Measurements from ENCODE around the gene EXOSC9. TPM values are rescaled to one million over a fixed set of nuclear protein-coding genes. Genes with fewer than 3 reads are reported as not detected.

The EXOSC9 gene
- total RNA-seq, 4 donors from 2014 or later = 13.2 to 35.2 (median 22.5) TPM

GRCh38 chr4:121783210-121783609 is 17.9 kb upstream of the EXOSC9 start:
- TF ChIP-seq CTCF (IDR thresholded peaks at IDR 0.05) = no peak
- no peak for TF ChIP-seq POLR2AphosphoS5 (IDR thresholded peaks at IDR 0.05)
- TF ChIP-seq EP300 (IDR thresholded peaks at IDR 0.05; ENCODE audit: low read depth) = no peak
- no peak for TF ChIP-seq POLR2A (IDR thresholded peaks at IDR 0.05)
- H3K9me3 ChIP-seq = no peaks in the 10 kb centered on the region
- in situ Hi-C loops (cut with MboI; ENCODE audit: low pct_ligation_motif_present in 1 of 4, low pct_unique_long_range_greater_than_20kb in 1 of 4, low sequenced_read_pairs in 3 of 4) = no loop called here
- no peaks in the 10 kb centered on the region for H3K36me3 ChIP-seq
- WGBS, 2 donors (ENCODE audit: low coverage in 1 of 2) = 57 to 72% methylated on average over 1 of the region's 1 CpG
- H3K27me3 ChIP-seq = peaks cover 13% of the 10 kb centered on the region
- no peaks in the 10 kb centered on the region for H3K4me1 ChIP-seq
- no peak overlapping the region for H3K4me3 ChIP-seq
- intact Hi-C loops (cut with DNase I; ENCODE audit: low total_unique reads) = no loop called here
- no peak for DNase-seq
- H3K27ac ChIP-seq = no peak overlapping the region

- H3K27ac ChIP-seq = no peak overlapping the region
- H3K4me3 ChIP-seq = no peak overlapping the region
- intact Hi-C loops (cut with DNase I; ENCODE audit: low total_unique reads) = no loop called here
- TF ChIP-seq CTCF (IDR thresholded peaks at IDR 0.05) (no peak), EP300 (IDR thresholded peaks at IDR 0.05; ENCODE audit: low read depth) (no peak), POLR2AphosphoS5 (IDR thresholded peaks at IDR 0.05) (no peak)
- no peaks in the 10 kb centered on the region for H3K9me3 ChIP-seq
- no peaks in the 10 kb centered on the region for H3K4me1 ChIP-seq
- H3K36me3 ChIP-seq = no peaks in the 10 kb centered on the region
- in situ Hi-C loops (cut with MboI; ENCODE audit: low pct_ligation_motif_present in 1 of 4, low pct_unique_long_range_greater_than_20kb in 1 of 4, low sequenced_read_pairs in 3 of 4) = no loop called here
- H3K27me3 ChIP-seq = peaks cover 13% of the 10 kb centered on the region
- WGBS, 2 donors (ENCODE audit: low coverage in 1 of 2) = 59 to 71% methylated on average over 1 of the region's 1 CpG
- DNase-seq = no peak
These were observed 16.7 kb upstream of the EXOSC9 start for GRCh38 chr4:121784401-121784800.

GRCh38 chr4:121784975-121785374 is 16.1 kb upstream of the EXOSC9 start:
- WGBS, 2 donors (ENCODE audit: low coverage in 1 of 2) = 58 to 59% methylated on average over 2 of the region's 2 CpGs
- no peak for DNase-seq
- peaks cover 13% of the 10 kb centered on the region for H3K27me3 ChIP-seq
- intact Hi-C loops (cut with DNase I; ENCODE audit: low total_unique reads) = no loop called here
- no peaks in the 10 kb centered on the region for H3K36me3 ChIP-seq
- in situ Hi-C loops (cut with MboI; ENCODE audit: low pct_ligation_motif_present in 1 of 4, low pct_unique_long_range_greater_than_20kb in 1 of 4, low sequenced_read_pairs in 3 of 4) = no loop called here
- H3K4me1 ChIP-seq = no peaks in the 10 kb centered on the region
- H3K4me3 ChIP-seq = no peak overlapping the region
- TF ChIP-seq CTCF (IDR thresholded peaks at IDR 0.05) (no peak), EP300 (IDR thresholded peaks at IDR 0.05; ENCODE audit: low read depth) (no peak), POLR2AphosphoS5 (IDR thresholded peaks at IDR 0.05) (no peak), POLR2A (IDR thresholded peaks at IDR 0.05) (no peak)
- H3K27ac ChIP-seq = no peak overlapping the region
- H3K9me3 ChIP-seq = no peaks in the 10 kb centered on the region

GRCh38 chr4:121785479-121785878 is 15.6 kb upstream of the EXOSC9 start:
- H3K4me1 ChIP-seq = no peaks in the 10 kb centered on the region
- WGBS, 2 donors (ENCODE audit: low coverage in 1 of 2) = 76 to 77% methylated on average over 2 to 4 of the region's 4 CpGs
- no peak for DNase-seq
- no peaks in the 10 kb centered on the region for H3K36me3 ChIP-seq
- TF ChIP-seq POLR2AphosphoS5 (IDR thresholded peaks at IDR 0.05) = no peak
- TF ChIP-seq EP300 (IDR thresholded peaks at IDR 0.05; ENCODE audit: low read depth) = no peak
- no peak for TF ChIP-seq POLR2A (IDR thresholded peaks at IDR 0.05)
- no peak for TF ChIP-seq CTCF (IDR thresholded peaks at IDR 0.05)
- in situ Hi-C loops (cut with MboI; ENCODE audit: low pct_ligation_motif_present in 1 of 4, low pct_unique_long_range_greater_than_20kb in 1 of 4, low sequenced_read_pairs in 3 of 4) (no loop called here), intact Hi-C loops (cut with DNase I; ENCODE audit: low total_unique reads) (no loop called here)
- no peak overlapping the region for H3K4me3 ChIP-seq
- no peaks in the 10 kb centered on the region for H3K9me3 ChIP-seq
- no peak overlapping the region for H3K27ac ChIP-seq
- H3K27me3 ChIP-seq = peaks cover 13% of the 10 kb centered on the region

All from transverse colon (tissue), 4 donors.